NCI-H2196 (cell line): ENCODE results near the gene CD40.

Experiments
- DNase-seq: peaks from one replicate; lab custom pipeline; 2025; ENCODE audit not compliant: unreplicated experiment; lab: John Stamatoyannopoulos, UW

CD40 gene

GRCh38 chr20:46122516-46123481 is 4.7 kb downstream of the CD40 start:
- no peak for DNase-seq

GRCh38 chr20:46123482-46124245 is 5.5 kb downstream of the CD40 start:
- DNase-seq = no peak

- no peak for DNase-seq
Observed at GRCh38 chr20:46126440-46127056, 8.4 kb downstream of the CD40 start.

GRCh38 chr20:46127396-46128010 is 9.4 kb downstream of the CD40 start:
- no peak for DNase-seq

GRCh38 chr20:46128310-46129151 is 10.4 kb downstream of the CD40 start:
- no peak for DNase-seq

- peak; percentile 47 for DNase-seq
Observed at GRCh38 chr20:46129955-46130481, 11.9 kb downstream of the CD40 start.

- peak; percentile 59 for DNase-seq
Observed at GRCh38 chr20:46130534-46130933, 12.4 kb downstream of the CD40 start.

GRCh38 chr20:46131396-46131795 is 13.3 kb downstream of the CD40 start:
- no peak for DNase-seq

GRCh38 chr20:46132705-46133120 is 14.6 kb downstream of the CD40 start:
- DNase-seq = peak; percentile 74

GRCh38 chr20:46133886-46134654 is 16.0 kb downstream of the CD40 start:
- DNase-seq = no peak

- DNase-seq = no peak
Observed at GRCh38 chr20:46134716-46135115, 16.6 kb downstream of the CD40 start.

- no peak for DNase-seq
Observed at GRCh38 chr20:46135856-46136633, 17.9 kb downstream of the CD40 start.

- no peak for DNase-seq
Observed at GRCh38 chr20:46137816-46138215, 19.7 kb downstream of the CD40 start.

GRCh38 chr20:46139266-46139889 is 21.3 kb downstream of the CD40 start:
- DNase-seq = peak; percentile 51

GRCh38 chr20:46139908-46140482 is 21.9 kb downstream of the CD40 start:
- DNase-seq = peak; percentile 63

GRCh38 chr20:46142124-46142523 is 24.0 kb downstream of the CD40 start:
- DNase-seq = no peak

GRCh38 chr20:46144432-46145025 is 26.4 kb downstream of the CD40 start:
- DNase-seq = no peak
